KG1 (cell line): Measurements from ENCODE around the gene RNF31.

Experiments
- DNase-seq: peaks from one replicate; lab custom pipeline; 2025; lab: John Stamatoyannopoulos, UW

RNF31 gene

DNA sequence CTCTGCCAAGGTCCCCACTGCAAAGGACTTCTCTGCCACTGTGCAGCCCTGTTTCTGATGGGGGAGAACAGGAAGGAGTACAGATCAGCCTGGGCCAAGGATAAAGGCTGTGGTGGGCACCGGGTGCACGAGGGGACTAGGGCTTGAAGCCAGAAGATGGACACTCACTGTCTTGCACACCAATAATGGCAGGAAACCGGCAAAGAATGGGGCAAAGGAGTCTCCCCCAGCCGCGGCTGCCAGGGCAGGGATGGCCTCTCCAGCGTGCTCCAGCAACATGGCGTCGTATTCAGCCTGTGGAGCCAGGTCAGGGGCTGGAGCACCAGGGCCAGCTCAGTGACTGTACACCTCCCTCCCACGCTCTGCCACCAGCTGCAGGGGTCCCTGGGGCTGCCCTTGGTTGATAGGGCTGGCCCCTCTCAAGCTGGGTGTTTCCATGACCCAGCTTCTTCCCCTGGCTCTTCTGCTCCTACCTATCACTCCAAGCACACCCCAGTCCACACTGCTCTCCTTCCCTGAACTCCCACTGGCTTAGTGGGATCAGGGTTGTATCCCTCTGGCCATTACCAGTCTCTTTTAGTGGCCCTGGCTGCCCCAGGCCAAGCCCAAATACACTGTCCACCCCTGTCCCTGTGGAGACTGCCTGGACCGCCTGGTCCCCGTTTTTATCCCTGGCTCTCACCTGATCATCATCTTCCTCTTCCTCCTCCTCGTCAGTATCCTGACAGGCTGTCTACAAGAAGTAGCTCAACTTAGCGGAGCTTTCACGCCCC lies 35.0 kb downstream of the RNF31 start:
- DNase-seq = no peak

DNA sequence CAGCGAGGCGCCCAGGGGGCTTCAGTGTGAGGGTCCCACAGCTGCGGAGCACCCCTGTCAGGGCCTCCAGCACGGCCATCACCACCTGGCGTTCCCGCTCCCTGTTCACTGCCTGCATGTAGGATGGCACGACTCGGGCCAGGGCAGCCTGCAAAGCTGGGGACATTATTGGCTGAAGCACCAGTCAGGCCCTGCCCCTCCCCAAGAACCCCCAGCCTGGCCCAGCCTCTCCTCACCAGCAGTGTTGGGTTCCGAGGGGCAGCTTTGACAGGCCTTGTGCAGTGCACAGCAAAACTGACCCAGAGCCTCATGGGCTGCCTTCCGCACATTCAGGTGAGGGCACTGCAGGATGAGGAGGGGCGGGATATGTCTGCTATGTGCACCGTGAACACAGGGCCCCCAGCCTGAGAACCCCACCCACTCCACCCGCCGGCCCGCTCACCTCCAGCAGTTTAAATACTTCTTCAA lies 35.8 kb downstream of the RNF31 start:
- DNase-seq = no peak

GRCh38 chr14:24184104-24184970 lies 37.0 kb downstream of the RNF31 start:
- DNase-seq = no peak

- DNase-seq = no peak
Measured at GRCh38 chr14:24185026-24185425, 37.7 kb downstream of the RNF31 start.

DNA sequence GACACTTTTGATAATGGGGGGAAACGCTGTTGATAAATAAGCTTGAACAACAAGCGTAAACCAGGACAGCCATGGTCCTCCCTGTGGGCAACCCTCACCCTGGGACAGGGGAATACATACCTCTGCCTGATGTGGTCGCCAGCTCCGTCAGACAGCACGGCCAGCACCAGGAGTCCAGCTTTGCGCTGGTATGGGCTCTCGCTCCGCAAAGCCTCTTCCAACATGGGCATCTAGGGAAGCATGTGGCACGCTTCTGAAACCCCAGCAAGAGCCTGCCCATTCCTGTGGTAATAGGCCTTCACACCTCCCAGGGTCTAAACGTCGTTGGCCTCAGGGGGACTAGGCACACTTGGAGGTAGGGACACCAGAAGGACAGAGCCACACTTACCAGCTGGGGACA lies 38.4 kb downstream of the RNF31 start:
- no peak for DNase-seq

DNA sequence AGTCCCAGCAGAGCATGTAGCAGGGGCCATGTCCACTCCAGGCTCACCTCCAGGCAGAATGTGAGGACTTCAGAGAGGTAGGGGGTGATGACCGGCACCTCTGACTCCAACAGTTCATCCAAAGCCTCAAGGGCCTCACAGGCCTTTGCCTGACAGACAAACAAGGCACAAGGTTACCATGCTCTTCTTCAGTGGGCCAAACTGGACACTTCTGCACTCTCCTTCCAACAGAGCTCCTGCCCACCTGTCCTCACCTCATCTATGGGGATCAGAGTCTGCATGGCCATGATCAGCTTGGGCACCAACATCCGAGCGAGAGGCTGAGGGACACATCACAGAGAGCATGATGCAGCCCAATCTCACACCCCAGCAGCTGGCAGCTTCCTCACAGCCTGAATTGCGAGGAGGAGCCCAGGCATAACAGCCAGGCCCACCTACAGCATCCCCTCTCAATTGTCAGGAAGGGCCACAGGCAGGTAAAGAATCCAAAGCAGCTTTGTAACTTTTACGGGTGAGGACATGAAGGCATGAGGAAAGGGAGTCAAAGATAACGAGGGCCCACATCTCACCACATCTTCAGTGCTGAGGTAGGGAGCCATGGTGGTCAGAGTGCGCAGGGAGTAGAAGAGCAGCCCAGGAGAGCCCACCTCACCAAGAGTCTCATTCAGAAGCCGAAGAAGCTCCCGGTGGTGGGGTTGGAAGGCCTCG lies 39.7 kb downstream of the RNF31 start:
- no peak for DNase-seq

GRCh38 chr14:24187539-24187915 lies 40.2 kb downstream of the RNF31 start:
- no peak for DNase-seq

DNA sequence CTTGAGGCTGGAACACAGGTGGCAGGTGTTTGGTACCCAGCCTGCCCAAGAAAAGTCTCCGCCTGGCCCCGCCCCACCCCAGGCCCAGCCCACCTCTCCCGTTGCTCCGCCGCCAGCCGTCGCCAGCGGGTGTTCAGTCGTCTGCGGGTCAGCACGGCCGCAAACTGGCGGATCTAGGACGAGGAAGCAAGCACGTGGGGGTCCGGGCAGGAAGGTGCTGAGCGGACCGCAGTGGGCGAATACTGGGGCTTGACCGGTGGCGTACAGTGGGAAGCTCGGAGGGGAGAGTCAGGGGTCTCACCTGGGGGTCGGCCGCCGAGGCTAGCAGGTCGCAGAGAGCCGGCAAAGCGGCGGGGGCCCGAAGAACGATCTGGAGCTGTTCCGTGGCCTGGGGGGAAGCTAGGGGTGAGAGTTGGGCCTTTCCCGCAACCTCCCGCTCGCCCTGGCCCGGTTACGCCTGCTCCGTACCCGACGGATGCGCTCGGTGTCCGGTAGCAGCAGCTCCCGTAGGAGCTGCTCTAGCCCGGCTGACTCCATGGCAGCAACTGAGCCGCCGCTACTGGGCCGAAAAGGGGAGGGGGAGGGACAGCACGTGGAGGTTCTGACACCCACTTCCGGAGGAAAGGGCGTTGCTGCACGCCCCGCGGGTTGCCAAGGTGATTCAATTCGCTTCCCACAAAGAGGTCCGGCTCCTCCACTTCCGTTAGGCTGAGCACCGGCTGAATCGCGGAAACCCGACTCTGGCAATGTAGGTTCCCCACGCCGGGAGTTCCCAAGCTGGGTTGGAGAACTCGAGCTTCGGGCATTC lies 41.2 kb downstream of the RNF31 start, which contains the start of gene IPO4:
TSS of gene IPO4 (minus strand) at position 566 of the 808 bp plus-strand sequence. CDS start at position 537, 29 bp downstream.
- peak; percentile 92 for DNase-seq

GRCh38 chr14:24189059-24189375 lies 41.7 kb downstream of the RNF31 start:
- DNase-seq = no peak

DNA sequence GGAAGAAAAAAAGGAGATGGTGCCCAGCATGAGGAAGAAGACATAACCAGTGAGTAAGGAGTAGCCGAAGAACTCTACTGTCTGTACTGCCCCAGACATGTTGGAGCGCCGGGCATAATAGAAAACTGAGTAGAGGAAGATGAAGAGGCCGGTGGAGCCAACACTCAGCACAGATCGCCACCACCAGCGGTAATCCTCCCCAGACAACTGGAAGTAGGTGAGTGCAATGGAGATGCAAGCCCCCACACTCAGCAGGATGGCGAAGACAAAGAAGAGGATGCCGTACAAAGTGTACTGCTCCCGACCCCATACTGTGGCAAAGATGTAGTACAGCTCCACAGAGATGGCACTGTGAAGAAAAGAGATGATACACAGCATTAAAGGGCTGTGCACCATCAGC lies 42.2 kb downstream of the RNF31 start:
- no peak for DNase-seq

DNA sequence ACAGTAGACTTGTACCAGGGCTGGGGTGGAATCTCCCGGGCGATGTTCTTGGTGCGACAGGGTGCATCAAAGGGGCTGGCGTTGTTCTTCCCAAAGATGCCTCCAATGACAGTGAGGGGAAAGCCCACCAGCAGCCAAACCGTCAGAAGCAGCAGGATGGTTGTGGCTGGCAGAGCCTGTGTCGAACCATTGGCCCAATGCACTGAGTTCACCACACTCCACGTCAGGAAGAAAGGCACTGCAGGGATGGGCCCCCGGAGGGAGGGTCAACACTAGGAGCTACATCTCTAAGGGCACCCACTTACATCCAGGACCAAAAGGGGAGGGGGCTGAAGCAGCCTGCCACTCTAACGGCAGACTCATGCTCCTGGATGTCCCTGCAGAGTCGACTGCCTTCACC lies 43.1 kb downstream of the RNF31 start:
- no peak for DNase-seq

DNA sequence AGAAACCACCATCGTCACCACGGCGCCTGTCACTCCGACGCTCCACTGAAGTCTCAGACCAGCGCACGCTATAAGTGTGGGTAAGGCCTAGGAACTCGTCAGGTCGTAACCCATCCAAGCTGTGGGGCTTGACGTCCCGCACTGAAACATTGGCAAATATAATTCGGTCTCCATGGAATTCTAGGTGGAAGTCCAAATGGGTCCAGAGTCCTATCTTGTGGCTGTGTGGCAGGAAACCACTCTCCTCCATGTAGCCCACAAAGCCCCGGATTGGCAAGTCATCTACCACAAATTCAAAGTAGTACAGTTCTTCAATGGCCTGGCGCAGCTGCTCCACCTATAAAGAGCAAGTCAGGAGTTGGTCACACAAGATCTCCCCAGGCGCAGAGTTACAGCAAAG lies 45.6 kb downstream of the RNF31 start:
- no peak for DNase-seq

DNA sequence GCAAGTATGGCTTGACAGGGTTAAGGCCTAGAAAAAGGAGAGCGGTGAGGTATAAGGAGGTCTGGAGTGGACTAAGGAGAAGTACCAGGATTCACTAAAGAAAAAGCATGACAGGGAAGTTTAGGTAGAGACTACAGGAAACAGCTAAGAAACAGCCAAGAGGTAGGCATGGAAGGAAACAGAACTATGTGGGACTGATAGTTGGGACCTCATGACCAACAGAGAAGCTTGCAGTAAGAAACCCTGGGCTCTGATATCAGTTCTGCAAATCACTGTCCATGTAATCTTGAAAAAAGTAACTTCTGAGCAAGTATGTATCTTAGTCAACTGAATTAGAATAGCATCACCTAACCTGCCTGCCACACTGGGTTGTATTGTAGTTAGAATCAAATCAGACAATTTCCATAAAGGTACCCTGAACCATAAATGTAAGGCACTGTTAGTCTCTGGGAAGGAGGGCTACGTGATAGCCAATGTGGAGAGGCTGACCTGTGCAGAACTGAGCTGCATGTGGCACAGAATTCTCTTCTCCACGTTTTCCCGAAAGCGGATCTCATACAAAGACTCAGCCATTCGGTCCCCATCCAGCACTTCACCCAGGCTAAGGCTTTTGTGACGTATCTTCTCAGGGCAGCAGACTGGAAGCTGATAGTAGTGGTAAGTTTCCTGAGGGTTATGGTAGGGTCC lies 47.0 kb downstream of the RNF31 start:
- DNase-seq = no peak

DNA sequence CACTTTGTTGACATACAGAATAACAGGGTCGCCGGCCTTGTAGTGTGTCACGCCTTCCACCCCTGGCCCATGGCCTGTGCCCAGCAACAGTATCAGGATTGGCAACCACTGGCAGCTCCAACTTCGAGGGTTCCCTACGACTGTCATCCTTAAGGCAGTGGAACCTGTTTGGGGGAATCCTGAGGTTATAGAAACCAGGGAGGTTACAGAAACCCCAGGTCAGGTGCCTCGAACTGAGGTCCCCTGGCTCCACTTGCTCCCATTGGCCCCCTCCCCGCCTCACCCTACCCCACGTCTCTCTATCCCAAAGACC lies 47.5 kb downstream of the RNF31 start:
- no peak for DNase-seq

DNA sequence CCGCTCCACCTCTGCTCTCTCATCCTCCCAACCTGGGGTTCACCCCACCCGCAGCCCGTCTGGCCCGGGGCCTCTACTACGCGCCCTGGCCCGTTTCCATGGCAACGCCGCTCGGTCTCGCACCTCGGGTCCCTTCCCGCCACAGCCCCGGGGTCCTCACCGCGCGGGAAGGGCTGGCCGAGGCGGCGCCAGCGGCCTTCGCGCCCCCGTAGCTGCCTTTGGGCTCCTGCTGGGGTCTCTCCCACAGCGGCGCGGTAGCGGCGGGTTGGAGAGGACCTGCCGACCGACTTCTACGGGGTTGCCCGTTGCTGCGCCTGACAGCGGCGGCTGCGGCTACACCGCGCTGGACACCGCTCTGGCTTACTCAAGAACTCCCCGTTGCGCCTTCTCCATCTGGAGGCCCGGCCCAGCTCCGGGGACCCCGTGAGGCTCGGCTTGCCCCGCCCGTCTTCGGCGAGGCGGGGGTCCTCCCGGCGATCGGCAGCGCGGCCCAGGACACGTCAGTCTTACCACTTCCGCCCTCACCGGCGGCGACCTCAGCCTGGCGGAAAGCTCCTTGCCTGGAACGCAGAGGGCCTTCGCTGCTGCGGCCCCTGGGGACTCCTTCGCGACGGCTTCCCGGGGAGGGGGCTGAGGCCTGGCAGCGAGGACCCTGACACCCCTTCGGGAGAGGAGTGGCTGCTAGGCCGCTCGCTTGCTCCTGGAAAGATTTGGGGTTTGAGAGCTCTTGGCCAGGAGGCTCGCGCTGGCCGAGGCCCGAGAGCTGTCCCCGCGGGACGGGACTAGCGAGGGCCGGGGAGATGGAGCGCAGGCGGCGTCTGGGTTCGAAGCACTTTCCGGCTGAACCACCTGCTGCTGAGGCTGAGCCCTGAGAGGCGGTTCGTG lies 48.1 kb downstream of the RNF31 start, which contains the start of gene TM9SF1:
TSS of gene TM9SF1 (minus strand) at position 256 of the 885 bp plus-strand sequence. CDS start 422 bp downstream, outside the sequence.
- DNase-seq = peak; percentile 73

GRCh38 chr14:24196071-24197055 lies 49.1 kb downstream of the RNF31 start:
- DNase-seq = peak; percentile 22

DNA sequence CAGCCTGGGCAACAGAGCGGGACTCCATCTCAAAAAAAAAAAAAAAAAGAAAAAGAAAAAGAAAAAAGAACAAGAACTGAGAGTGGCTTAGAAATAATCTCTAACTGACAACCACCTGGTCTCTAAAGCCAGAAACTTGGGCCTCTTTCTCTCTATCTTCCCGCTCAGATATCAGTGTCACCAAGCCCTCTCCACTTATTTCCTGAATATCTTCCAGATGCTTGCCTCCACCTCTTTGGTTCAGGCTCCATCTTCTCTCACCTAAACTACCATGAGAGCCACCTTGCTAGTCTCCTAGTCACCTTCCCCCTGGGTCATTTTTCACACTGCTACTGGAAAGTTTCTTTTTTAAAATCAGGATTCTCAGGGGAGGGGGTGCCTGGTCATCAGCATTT lies 49.8 kb downstream of the RNF31 start:
- no peak for DNase-seq

DNA sequence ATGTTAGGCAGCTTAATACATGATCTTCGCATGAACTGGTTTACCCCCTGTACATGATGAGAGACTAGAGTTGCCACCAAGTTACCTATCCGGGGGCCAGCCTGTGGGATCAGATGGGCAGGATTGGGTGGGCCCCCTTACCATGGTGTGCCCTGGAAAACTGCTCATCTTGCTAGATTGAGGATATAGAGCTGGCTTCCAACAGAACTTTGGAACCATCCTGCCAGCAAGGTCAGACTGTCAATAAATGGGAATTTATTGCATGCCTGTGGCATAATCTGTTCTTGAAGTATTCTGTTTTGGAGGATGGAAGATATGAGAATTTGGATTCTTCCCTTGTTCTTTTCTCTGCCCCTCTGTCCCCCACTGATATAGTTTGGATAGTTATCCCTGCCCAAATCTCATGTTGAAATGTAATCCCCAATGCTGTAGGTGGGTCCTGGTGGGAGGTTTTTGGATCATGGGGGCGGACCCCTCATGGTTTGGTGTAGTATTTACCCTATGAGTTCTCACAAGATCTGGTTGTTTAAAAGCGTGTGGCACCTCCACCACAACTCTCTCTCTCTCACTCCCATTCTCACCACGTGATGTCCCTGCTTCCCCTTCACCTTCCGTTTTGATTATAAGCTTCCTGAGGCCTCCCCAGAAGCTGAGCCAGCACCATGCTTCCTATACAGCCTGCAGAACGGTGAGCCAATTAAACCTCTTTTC lies 51.7 kb downstream of the RNF31 start:
- no peak for DNase-seq
